K562 (cell line): ENCODE measurements around the gene ENG.

Experiments used
- CBX5 ChIP-seq: IDR thresholded peaks from 2 replicates; pipeline ENCODE4 v1.6.1; 2014; ENCODE audit warnings: low read depth, borderline replicate concordance
- CHD4 ChIP-seq: fragments of 200-600 bp; sonication (generic); IDR thresholded peaks from 3 replicates; pipeline ENCODE4 v1.6.1; 2012; ENCODE audit warnings: low read depth, mild to moderate bottlenecking, mixed read lengths, low read length, inconsistent platforms; ENCODE audit not compliant: insufficient read depth, insufficient replicate concordance, poor library complexity, severe bottlenecking
- E2F4 ChIP-seq: sonication (generic); formaldehyde crosslinking; IDR thresholded peaks from 2 replicates; pipeline ENCODE4 v1.8.0; 2022; ENCODE audit warnings: mild to moderate bottlenecking, low read depth, missing genetic modification reagents
- EP300 ChIP-seq: IDR thresholded peaks from 2 replicates; pipeline ENCODE4 v1.6.1; 2012; ENCODE audit warnings: low read length, improper control_type of control experiment
- EZH2 ChIP-seq: IDR thresholded peaks from 2 replicates; pipeline ENCODE4 v1.6.1; 2012; ENCODE audit warnings: low read depth, mild to moderate bottlenecking, inconsistent platforms, low read length, borderline replicate concordance
- L3MBTL2 ChIP-seq: fragments of 450-650 bp; IDR thresholded peaks from 2 replicates; pipeline ENCODE4 v1.6.1; 2016; ENCODE audit warnings: mild to moderate bottlenecking, moderate library complexity
- NFATC3 ChIP-seq: fragments of 450-650 bp; IDR thresholded peaks from 2 replicates; pipeline ENCODE4 v1.6.1; 2017; ENCODE audit warnings: mild to moderate bottlenecking
- NFYB ChIP-seq: IDR thresholded peaks from 2 replicates; pipeline ENCODE4 v1.6.1; 2011; ENCODE audit warnings: mild to moderate bottlenecking, moderate library complexity; ENCODE audit not compliant: insufficient read length; ENCODE audit errors: extremely low read depth
- POLR2A ChIP-seq: fragments of 450-650 bp; conservative IDR thresholded peaks from 2 replicates; pipeline ENCODE4 v1.6.1; 2016
- SMC3 ChIP-seq: conservative IDR thresholded peaks from 2 replicates; pipeline ENCODE4 v1.6.1; 2011; ENCODE audit warnings: low read depth, low read length, improper control_type of control experiment; ENCODE audit not compliant: insufficient read depth
- TARDBP ChIP-seq: fragments of 450-650 bp; IDR thresholded peaks from 2 replicates; pipeline ENCODE4 v1.6.1; 2016
- WHSC1 ChIP-seq: IDR thresholded peaks from one replicate; pipeline ENCODE4 v1.6.1; 2012; ENCODE audit warnings: low read length, control low read depth, inconsistent platforms
- ZNF24 ChIP-seq: fragments of 450-650 bp; IDR thresholded peaks from 2 replicates; pipeline ENCODE4 v1.6.1; 2016
- TF ChIP-seq, protein P1 (sequence below), 3 experiments: IDR thresholded peaks in 2 of 3; conservative IDR thresholded peaks in 1 of 3; 2 replicates each; pipeline ENCODE4 v1.5.1; 2011 to 2012; ENCODE audit warnings: low read length in 3 of 3, mild to moderate bottlenecking in 3 of 3, control low read depth in 2 of 3, improper control_type of control experiment in 1 of 3, inconsistent platforms in 1 of 3, low read depth in 1 of 3, mixed read lengths in 1 of 3, moderate library complexity in 1 of 3; ENCODE audit not compliant: insufficient read depth in 2 of 3

GRCh38 chr9:127852829-127853228 lies 1.6 kb downstream of the ENG start:
- TF ChIP-seq ZNF24 (no peak), EZH2 (no peak), EP300 (no peak), WHSC1 (no peak), NFYB (no peak), L3MBTL2 (no peak), TARDBP (no peak), CBX5 (no peak), E2F4 (CRISPR knock-in tag) (no peak), SMC3 (no peak), CHD4 (no peak), NFATC3 (no peak), POLR2A (no peak)
- TF ChIP-seq, protein P1, sequence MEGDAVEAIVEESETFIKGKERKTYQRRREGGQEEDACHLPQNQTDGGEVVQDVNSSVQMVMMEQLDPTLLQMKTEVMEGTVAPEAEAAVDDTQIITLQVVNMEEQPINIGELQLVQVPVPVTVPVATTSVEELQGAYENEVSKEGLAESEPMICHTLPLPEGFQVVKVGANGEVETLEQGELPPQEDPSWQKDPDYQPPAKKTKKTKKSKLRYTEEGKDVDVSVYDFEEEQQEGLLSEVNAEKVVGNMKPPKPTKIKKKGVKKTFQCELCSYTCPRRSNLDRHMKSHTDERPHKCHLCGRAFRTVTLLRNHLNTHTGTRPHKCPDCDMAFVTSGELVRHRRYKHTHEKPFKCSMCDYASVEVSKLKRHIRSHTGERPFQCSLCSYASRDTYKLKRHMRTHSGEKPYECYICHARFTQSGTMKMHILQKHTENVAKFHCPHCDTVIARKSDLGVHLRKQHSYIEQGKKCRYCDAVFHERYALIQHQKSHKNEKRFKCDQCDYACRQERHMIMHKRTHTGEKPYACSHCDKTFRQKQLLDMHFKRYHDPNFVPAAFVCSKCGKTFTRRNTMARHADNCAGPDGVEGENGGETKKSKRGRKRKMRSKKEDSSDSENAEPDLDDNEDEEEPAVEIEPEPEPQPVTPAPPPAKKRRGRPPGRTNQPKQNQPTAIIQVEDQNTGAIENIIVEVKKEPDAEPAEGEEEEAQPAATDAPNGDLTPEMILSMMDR (IDR thresholded peaks at IDR 0.05 in 2 of 3, conservative IDR thresholded peaks at IDR 0.05 in 1 of 3; ENCODE audit: insufficient read depth in 2 of 3, low read depth in 1 of 3, low read length in 3 of 3), result no peak
